ENCODE results near the gene OR2C1.
A peak's percentile ranks its signal among the peaks of the same experiment; 100 is the strongest.

Gene OR2C1

GRCh38 chr16:3362931-3363330, 7.2 kb downstream of the OR2C1 start:
- TF ChIP-seq CTCF (IDR thresholded peaks at IDR 0.05; ENCODE audit: low read length, missing control alignments): no peak
- no peak for DNase-seq (ENCODE audit: low read depth)
- H3K4me3 ChIP-seq (replicated peaks; ENCODE audit: low read depth, low read length): no peak overlapping the region

- DNase-seq (ENCODE audit: low read depth): no peak
- no peak for TF ChIP-seq CTCF (IDR thresholded peaks at IDR 0.05; ENCODE audit: low read length, missing control alignments)
- no peak overlapping the region for H3K4me3 ChIP-seq (replicated peaks; ENCODE audit: low read depth, low read length)
These were observed 8.1 kb downstream of the OR2C1 start for GRCh38 chr16:3363793-3364192.

GRCh38 chr16:3364774-3365427, 9.2 kb downstream of the OR2C1 start:
- peak; percentile 94 for DNase-seq (ENCODE audit: low read depth)
- no peak for TF ChIP-seq CTCF (IDR thresholded peaks at IDR 0.05; ENCODE audit: low read length, missing control alignments)
- H3K4me3 ChIP-seq (replicated peaks; ENCODE audit: low read depth, low read length): peak overlapping the region; percentile 69

- TF ChIP-seq CTCF (IDR thresholded peaks at IDR 0.05; ENCODE audit: low read length, missing control alignments): no peak
- no peak overlapping the region for H3K4me3 ChIP-seq (replicated peaks; ENCODE audit: low read depth, low read length)
- DNase-seq (ENCODE audit: low read depth): no peak
These were observed 13.4 kb downstream of the OR2C1 start for GRCh38 chr16:3369073-3369472.

- no peak overlapping the region for H3K4me3 ChIP-seq (replicated peaks; ENCODE audit: low read depth, low read length)
- no peak for DNase-seq (ENCODE audit: low read depth)
- TF ChIP-seq CTCF (IDR thresholded peaks at IDR 0.05; ENCODE audit: low read length, missing control alignments): no peak
These were observed 20.0 kb downstream of the OR2C1 start for GRCh38 chr16:3375680-3376079.

- TF ChIP-seq CTCF (IDR thresholded peaks at IDR 0.05; ENCODE audit: low read length, missing control alignments): no peak
- DNase-seq (ENCODE audit: low read depth): no peak
- no peak overlapping the region for H3K4me3 ChIP-seq (replicated peaks; ENCODE audit: low read depth, low read length)
These were observed 22.2 kb downstream of the OR2C1 start for GRCh38 chr16:3377917-3378316.

GRCh38 chr16:3383045-3383448, 27.4 kb downstream of the OR2C1 start:
- DNase-seq (ENCODE audit: low read depth): no peak
- TF ChIP-seq CTCF (IDR thresholded peaks at IDR 0.05; ENCODE audit: low read length, missing control alignments): no peak
- no peak overlapping the region for H3K4me3 ChIP-seq (replicated peaks; ENCODE audit: low read depth, low read length)

Measured in fibroblast of pulmonary artery (primary cell).